HG03575 (cell line): ENCODE measurements around the gene FOXN4.

ENCODE experiments used
- ATAC-seq: cut with Tn5 transposase; IDR thresholded peaks from one replicate; pipeline ENCODE4 v1.9.1; 2021; ENCODE audit not compliant: unreplicated experiment, insufficient number of reproducible peaks, low FRiP score; ENCODE audit errors: extremely low read depth

Gene FOXN4

DNA sequence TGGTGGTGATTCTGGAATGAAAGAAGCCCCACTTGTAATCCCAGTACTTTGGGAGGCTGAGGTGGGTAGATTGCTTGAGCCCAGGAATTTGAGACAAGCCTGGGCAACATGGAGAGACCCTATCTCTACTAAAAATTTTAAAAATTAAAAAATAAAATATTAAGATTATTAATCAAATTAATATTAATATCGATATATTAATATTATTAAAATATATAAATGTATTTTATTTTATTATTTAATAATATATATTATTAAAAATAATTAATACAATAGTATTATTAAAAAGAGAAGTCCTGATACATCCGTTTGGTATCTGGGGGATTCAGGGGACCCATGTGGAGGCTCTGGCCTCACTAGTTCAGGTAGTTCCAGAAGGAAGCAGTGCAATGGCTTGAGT is 68.7 kb downstream of the FOXN4 start:
- ATAC-seq: no peak

DNA sequence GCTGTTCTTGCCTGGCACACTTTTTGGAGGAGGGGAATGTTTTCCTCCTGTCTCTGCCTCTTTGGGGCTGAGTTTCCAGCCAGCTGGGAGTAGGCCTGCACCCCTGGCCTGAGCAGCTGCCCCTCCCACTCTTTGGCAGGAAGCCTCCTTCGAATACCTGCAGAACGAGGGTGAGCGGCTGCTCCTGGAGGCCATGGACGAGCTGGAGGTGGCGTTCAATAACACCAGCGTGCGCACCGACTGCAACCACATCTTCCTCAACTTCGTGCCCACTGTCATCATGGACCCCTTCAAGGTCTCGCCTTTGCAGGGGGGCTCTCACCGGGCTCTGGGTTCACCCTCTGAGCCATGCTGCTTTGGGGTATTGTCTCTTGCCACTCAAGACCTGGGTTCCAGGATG is 69.4 kb downstream of the FOXN4 start:
- ATAC-seq: no peak

DNA sequence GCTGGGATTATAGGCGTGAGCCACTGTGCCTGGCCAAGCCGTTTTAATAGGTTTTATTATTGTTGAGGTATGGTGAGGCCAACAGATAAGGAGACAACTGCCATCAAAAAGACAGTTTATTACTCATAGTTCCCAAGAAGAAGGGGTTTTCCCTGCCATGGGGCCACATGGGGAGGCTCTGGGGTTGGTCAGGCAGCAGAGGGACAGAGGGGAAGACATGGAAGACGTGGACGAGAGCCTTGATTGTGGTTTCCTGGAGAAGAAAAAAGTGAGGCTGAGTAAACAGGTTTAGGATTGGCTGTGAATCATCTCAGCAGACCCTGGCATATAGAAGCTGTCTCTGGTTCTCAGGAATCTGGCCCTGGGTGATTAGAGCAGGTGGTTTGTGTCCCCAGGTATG is 69.9 kb downstream of the FOXN4 start:
- no peak for ATAC-seq

DNA sequence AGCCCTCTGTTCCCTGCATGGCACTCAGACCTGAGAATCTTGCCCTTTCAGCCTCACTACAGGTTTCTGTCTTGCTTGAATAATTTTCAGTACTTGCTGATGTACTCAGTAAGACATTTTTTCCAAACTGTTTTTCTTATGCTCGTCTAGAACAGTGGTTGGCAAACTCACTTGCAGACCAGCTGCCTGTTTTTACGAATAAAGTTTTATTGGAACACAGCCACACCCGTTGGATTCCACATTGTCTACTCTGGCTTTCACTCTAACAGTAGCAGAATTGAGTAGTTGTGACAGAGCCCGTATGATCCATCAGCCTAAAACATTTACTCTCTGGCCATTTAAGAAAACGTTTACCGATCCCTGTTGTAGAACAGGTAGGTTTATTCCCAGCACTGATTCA is 72.8 kb downstream of the FOXN4 start:
- ATAC-seq: no peak

DNA sequence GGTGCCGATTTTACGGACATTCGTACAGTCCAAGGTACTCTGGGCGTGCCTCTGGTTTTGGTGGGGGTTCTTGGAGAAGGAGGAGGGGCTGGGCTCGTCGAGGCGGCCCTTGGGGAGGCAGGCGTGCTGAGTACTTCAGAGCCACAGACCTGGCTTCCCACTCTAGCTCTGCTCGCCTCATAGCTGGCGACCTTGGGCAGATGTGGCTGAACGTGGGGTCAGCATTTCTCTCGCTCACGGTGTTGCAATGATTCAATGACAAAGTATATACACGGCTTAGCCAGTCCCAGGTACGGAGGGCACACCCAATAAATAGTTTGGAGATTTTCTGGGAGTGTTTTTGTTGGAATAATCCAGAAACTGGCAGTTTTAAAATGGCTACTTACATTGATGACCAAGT is 75.1 kb downstream of the FOXN4 start:
- ATAC-seq: no peak

DNA sequence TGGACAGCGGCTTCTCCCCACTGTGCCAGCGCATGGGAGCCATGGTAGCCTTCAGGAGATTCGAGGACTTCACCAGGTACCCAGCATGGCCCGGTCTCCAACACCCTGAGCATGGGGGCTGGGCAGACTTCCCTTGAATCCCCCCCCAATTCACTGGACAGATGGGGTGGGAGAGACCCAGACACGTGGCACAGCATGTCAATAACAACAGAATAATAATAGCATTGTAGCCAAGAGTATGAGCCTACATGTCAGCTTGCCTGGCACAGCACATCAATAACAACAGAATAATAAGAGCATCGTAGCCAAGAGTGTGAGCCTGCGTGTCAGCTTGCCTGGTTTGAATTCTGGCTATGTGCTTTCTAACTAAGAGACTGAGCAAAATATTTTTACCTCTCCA is 76.4 kb downstream of the FOXN4 start:
- no peak for ATAC-seq

GRCh38 chr12:109230193-109230592 is 78.9 kb downstream of the FOXN4 start:
- ATAC-seq: no peak

DNA sequence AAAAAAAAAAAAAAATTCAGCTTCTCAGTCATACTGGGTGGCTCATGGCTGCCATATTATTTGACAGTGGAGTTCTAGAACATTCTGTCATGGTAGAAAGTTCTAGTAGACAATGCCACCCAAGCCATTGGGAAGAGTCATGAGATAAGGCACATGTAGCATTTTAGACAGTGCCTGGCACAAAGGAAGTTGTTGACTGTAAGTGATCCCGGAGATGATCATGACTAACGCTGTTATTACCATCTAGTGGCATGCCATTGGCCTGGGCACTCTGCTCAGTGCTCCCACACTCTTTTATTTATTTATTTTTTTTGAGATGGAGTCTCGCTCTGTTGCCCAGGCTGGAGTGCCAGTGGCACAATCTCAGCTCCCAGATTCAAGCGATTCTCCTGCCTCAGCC is 80.4 kb downstream of the FOXN4 start:
- ATAC-seq: no peak
